LNCaP clone FGC (cell line): ENCODE data around the gene RAPGEFL1.
"Not testable (repeated sequence)": the region's sequence is repeated elsewhere in the genome, so short reads cannot be mapped to it uniquely, and the experiment has no call there.

Source experiments
- DNase-seq: peaks from one replicate; pipeline ENCODE4 v3.0.0-alpha.2; 2011; ENCODE audit warnings: low read depth
- H3K4me3 ChIP-seq: 2 replicates; pipeline ENCODE4 v1.5.1; 2011; ENCODE audit warnings: mild to moderate bottlenecking, low read depth, low read length, control low read depth
- TF ChIP-seq, protein P1 (sequence below): IDR thresholded peaks from 2 replicates; pipeline ENCODE4 v1.5.1; 2012; ENCODE audit warnings: mild to moderate bottlenecking; ENCODE audit not compliant: control insufficient read depth, insufficient read depth; ENCODE audit errors: extremely low read depth

Gene RAPGEFL1

DNA sequence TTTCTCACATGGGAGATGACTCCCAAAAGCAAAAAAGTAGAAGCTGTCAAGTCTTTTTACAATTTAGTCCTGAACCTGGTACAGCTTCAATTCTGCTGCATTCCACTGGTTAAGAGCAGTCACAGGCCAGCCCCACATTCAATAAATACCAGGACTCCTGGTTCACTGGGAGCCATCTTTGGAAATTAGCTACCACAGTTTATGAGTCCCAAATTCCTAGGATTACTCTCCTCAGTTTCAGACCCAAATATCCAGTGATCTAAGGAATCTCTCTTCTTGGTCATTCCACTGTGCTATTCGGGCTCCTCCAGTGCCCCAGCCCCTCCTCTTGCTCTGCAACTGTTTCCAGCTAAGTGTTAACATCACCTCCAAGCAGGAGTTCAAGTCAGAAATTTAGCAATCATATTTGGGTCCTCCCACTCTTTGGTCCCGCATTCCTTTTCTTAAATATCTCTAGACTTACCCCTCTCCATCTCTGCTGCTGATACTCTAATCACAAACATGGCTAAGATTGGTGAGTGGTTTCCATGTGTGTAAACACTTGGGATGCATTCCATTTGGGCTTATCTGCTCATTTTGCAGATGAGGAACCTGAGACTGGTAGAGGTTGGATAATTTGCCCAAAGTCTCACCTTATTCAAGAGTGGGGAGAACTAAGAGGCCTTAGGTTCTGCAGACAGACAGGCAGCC, 32.3 kb downstream of the RAPGEFL1 start:
- no peak for DNase-seq
- TF ChIP-seq, protein P1, sequence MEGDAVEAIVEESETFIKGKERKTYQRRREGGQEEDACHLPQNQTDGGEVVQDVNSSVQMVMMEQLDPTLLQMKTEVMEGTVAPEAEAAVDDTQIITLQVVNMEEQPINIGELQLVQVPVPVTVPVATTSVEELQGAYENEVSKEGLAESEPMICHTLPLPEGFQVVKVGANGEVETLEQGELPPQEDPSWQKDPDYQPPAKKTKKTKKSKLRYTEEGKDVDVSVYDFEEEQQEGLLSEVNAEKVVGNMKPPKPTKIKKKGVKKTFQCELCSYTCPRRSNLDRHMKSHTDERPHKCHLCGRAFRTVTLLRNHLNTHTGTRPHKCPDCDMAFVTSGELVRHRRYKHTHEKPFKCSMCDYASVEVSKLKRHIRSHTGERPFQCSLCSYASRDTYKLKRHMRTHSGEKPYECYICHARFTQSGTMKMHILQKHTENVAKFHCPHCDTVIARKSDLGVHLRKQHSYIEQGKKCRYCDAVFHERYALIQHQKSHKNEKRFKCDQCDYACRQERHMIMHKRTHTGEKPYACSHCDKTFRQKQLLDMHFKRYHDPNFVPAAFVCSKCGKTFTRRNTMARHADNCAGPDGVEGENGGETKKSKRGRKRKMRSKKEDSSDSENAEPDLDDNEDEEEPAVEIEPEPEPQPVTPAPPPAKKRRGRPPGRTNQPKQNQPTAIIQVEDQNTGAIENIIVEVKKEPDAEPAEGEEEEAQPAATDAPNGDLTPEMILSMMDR = no peak
- H3K4me3 ChIP-seq = no peak overlapping the region

DNA sequence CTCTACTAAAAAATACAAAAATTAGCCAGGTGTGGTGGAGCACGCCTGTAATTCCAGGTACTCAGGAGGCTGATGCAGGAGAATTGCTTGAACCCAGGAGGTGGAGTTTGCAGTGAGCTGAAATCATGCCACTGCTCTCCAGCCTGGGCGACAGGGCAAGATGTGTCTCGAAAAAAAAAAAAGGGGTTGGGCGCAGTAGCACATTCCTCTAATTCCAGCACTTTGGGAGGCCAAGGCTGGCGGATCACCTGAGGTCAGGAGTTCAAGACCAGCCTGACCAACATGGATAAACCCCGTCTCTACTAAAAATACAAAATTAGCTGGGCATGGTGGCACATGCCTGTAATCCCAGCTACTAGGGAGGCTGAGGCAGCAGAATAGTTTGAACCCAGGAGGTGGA, 36.6 kb downstream of the RAPGEFL1 start:
- DNase-seq = not testable (repeated sequence)

DNA sequence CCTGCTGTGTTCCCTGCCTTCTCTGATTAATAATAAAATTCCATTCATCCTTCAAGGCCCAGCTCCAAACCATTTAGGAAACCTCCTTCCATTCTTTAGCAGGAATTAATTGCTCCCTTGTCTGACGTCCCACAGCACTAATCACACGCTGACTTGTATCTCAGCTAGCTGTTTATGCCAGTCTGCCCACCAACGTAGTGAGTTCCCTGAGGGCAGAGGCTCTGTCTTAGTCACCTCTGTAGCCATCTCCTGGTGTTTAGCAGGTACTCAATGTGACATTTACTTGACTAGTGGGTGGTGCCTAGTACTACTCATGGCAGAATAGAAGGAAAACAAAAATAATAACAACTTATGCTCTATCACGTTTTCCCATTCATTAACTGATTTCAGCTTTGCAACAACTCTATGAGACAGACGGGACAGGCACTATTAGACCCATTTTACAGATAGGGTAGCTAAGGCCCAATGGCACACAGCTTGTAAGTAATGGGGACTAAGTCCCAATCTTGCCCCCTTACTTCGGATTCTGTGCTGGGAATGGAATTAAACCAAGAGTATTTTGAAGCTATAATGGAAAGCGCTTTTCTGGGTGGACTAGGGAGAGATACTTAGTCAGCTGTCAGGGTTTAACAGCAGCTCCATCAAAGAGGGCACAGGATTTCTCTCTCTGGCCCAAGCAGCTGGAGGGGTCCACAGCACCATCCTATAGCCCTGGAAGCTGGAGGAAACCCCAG, 40.9 kb downstream of the RAPGEFL1 start:
- no peak overlapping the region for H3K4me3 ChIP-seq
- no peak for DNase-seq
- TF ChIP-seq, protein P1 = no peak

More for the DNA sequence above, 36.6 kb downstream of the RAPGEFL1 start:
- not testable (repeated sequence) for H3K4me3 ChIP-seq

DNA sequence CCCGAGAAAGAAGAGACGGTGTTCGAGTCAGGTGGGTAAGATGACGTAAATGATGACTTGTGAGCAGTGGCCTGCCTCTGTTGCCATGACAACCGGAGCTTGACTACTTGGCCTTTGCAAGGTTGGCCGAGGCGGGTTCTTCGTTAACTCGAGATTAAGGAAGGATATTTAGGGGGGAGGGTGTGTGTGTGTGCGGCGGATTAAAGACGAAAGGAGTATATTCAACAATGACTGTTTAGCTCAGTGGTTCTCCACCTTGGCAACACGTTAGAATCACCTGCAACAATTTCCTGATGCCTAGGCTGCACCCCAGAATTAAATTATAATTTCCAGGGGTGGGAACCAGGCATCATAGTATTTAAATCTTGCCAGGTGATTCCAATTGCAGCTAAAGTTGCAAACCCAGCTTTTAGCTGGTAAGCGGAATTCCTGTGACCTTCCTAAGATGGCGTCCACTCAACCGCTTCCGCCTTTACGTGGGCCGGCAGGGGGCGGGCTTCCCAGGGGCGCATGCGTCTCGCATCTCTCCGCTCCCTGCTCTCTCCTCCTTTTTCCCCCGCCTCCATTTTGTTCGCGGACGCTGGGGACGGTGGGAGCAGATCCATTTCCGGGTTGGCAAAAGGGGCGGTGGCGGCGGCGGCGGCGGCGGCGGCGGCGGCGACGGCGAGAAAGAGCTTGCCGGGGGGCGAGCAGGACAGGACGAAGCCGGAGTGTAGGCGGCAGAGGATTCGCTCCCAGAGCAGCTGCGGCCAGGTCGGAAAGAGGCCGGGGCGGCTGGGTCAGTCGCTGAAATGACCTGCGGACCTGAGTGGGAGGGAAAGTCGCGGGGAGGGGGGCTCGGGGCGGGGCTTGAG, 41.7 kb downstream of the RAPGEFL1 start, which contains the start of gene WIPF2:
Gene WIPF2 (plus strand): TSS at position 565 of the 854 bp plus-strand sequence. CDS start 37,156 bp downstream, outside the sequence.
- TF ChIP-seq, protein P1 = peak; percentile 27
- peak; percentile 82 for DNase-seq
- H3K4me3 ChIP-seq = peak within 1 kb of the TSS; percentile 64

DNA sequence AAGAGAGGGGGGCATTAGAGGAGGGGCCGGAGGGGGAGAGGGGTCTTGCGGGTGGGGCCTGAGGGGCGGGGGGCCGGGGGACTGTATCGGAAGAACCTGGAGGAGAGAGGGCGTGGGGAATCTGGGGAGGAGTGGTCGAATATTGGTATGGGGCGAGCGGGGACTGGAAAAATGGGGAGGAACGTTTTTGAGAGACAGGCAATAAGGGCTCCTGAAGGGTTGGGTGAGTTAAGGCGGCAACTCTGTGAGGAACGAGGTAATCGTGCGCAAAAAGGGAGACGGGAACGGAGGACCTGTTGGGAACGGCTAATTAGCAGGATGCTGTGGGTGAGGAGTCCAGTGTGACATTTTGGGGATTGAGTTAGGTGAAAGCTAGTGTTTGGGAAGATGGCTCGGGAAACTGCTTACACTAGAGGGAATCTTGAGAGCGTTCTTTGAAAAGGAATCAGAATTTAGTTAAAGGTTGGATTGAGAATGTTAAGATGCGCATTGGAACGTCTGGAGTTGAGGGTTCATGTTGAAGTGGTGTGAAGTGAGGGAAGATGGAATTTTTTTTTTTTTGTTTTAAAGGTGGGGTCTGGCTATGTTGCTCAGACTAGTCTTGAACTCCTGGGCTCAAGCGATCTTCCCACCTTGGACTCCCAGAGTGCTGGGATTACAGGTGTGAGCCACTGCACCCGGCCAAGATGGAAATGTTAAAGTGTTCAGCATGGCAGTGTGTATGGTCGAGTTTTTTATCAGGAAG, 42.5 kb downstream of the RAPGEFL1 start:
- DNase-seq = peak; percentile 31
- TF ChIP-seq, protein P1 = no peak
- H3K4me3 ChIP-seq = peak overlapping the region; percentile 64

DNA sequence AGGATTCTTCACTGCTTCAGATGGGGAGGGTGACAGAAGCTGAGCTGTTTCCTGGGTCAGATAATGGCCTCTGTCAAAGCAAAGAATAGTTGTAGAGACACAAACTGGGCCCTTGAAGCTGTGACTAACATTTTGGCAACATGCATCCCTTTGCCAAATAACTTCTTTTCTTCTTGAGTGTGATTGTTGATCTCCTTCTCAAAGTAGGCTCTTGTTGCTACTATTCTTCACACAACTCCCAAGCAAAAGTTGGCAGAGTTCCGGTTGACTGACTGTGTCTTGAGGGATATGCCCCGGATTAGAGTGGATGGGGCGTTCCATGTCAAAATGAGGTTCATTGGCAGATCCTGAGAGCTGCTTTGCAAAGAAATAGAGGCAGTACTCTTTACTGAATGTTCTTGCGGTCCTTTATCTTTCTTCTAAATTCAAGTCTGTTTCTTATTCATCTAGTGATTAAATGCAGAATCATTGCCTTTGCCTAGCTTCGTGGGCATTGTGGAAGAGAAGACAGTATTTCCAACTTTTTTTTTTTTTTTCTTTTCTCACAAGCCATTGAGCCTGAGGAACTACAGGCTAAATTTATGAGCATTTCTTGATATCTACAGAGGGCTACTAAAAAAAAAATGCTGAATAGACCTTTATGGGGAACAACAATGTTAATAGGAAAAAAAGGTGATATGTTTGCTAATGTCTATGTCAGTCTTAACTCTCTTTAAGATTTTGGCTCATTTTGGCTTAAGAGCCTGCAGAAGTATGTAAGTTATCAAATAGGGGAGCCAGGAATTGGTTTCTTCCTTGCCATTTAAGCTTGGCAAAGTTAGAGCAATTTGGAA, 47.7 kb downstream of the RAPGEFL1 start:
- no peak for DNase-seq
- no peak overlapping the region for H3K4me3 ChIP-seq
- TF ChIP-seq, protein P1 = no peak

DNA sequence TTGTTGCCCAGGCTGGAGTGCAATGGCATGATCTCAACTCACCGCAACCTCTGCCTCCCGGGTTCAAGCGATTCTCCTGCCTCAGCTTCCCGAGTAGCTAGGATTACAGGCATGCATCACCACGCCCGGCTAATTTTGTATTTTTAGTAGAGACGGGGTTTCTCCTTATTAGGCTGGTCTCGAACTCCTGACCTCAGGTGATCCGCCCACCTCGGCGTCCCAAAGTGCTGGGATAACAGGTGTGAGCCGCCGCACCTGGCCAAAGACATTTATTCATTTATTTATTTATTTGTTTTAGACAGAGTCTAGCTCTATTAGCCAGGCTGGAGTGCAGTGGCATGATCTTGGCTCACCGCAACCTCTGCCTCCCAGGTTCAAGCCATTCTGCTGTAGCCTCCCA, 51.9 kb downstream of the RAPGEFL1 start:
- H3K4me3 ChIP-seq, DNase-seq: not testable (repeated sequence)
